Transverse colon (tissue), 4 donors: ENCODE results near the gene CGREF1.

ENCODE experiments used
- CTCF ChIP-seq, 5 experiments: fragments of 200-600 bp in 3 of 5; fragments of 450-650 bp in 2 of 5; sonication (generic) in 3 of 5; IDR thresholded peaks; 1 replicate in 2 of 5; 2 replicates in 3 of 5; pipeline ENCODE4 v1.5.1; 2016 to 2017; ENCODE audit warnings: antibody characterized with exemption in 5 of 5, inconsistent platforms in 3 of 5, mild to moderate bottlenecking in 2 of 5, moderate library complexity in 1 of 5
- POLR2A ChIP-seq: fragments of 450-650 bp; IDR thresholded peaks from one replicate; pipeline ENCODE4 v1.6.1; 2016; ENCODE audit warnings: antibody characterized with exemption, mild to moderate bottlenecking, moderate library complexity
- POLR2AphosphoS5 ChIP-seq, 3 donors: sonication (generic); formaldehyde crosslinking; IDR thresholded peaks; one replicate each; pipeline ENCODE4 v1.6.1; 2016; ENCODE audit warnings: antibody characterized with exemption in 3 of 3

DNA sequence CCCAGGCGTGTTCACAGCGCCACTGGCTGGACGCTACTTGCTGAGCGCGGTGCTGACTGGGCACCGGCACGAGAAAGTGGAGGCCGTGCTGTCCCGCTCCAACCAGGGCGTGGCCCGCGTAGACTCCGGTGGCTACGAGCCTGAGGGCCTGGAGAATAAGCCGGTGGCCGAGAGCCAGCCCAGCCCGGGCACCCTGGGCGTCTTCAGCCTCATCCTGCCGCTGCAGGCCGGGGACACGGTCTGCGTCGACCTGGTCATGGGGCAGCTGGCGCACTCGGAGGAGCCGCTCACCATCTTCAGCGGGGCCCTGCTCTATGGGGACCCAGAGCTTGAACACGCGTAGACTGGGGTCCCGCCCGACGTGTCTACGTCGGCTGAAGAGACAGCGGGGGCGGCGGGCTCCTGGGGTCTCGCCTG lies 33.2 kb downstream of the CGREF1 start:
- TF ChIP-seq POLR2A (peak; percentile 8), CTCF (IDR thresholded peaks at IDR 0.05) (peak in 3 of 5 experiments; percentile 15 to 37 (median 17)), POLR2AphosphoS5 (IDR thresholded peaks at IDR 0.05) (peak; percentile 34 to 66 (median 64))
